Skeletal muscle satellite cell (primary cell): Measurements from ENCODE around the gene CASZ1.

Source experiments
- H3K27me3 ChIP-seq: 2 replicates; pipeline ENCODE4 v1.7.0; 2013; ENCODE audit warnings: low read length; ENCODE audit not compliant: control insufficient read depth, insufficient read depth
- H3K36me3 ChIP-seq: 2 replicates; pipeline ENCODE4 v1.7.0; 2013; ENCODE audit warnings: mild to moderate bottlenecking, control low read depth, low read length; ENCODE audit not compliant: insufficient read depth
- H3K4me1 ChIP-seq: 2 replicates; pipeline ENCODE4 v1.7.0; 2013; ENCODE audit warnings: low read length; ENCODE audit not compliant: control insufficient read depth, insufficient read depth
- H3K4me2 ChIP-seq: 2 replicates; pipeline ENCODE4 v1.7.0; 2013; ENCODE audit warnings: mild to moderate bottlenecking, low read length
- H3K4me3 ChIP-seq: 2 replicates; pipeline ENCODE4 v1.7.0; 2013; ENCODE audit warnings: low read length
- H3K9ac ChIP-seq: 2 replicates; pipeline ENCODE4 v1.7.0; 2013; ENCODE audit warnings: mild to moderate bottlenecking, low read depth, low read length, moderate library complexity
- H3K9me3 ChIP-seq: replicated peaks from 2 replicates; pipeline ENCODE4 v1.7.0; 2013; ENCODE audit warnings: mild to moderate bottlenecking, control low read depth, low read length

The CASZ1 gene

DNA sequence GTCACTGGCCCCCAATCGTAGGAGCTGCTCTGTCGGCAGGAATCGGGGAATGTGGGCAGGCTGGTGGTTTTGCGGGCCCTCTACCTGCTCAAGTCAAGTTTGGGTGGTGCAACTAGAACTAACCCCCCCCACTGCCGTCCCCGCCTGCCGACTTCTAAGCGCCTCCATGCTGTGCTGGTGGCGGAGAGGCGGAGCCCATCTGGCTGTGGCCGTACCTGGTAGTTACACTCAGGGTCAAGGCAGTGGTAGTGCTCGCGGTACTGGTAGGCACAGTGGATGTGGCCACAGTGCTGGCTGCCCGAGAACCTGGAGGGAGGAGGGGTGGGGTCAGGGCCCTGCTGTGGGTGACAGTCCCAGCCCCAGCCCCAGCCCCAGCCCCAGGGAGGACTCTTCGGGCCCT is 140.0 kb downstream of the CASZ1 start:
- no peaks in the 10 kb centered on the region for H3K36me3 ChIP-seq
- H3K4me2 ChIP-seq, result no peak overlapping the region
- no peak overlapping the region for H3K4me3 ChIP-seq
- H3K9me3 ChIP-seq, result no peaks in the 10 kb centered on the region
- no peaks in the 10 kb centered on the region for H3K27me3 ChIP-seq
- H3K9ac ChIP-seq, result no peak overlapping the region
- H3K4me1 ChIP-seq, result no peaks in the 10 kb centered on the region

DNA sequence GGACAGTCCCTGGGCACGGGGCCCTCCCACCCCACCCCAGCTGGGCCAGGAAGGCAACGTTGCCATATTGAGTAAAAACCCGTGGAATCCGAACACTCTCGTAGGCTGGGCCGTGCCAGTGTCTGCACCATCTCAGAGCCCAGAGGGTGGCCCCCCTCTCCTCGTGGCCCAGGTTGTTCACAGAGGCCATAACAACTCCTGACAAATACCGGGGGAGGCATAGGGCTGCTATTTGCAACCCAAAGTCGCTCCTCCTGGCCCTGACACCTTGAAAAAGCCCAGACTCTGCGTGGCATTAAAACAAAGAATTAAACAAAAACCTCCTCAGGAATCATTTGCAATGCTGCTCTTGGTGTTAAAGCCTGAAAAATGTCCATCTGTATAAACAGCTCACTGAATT is 141.4 kb downstream of the CASZ1 start:
- H3K4me3 ChIP-seq, result no peak overlapping the region

DNA sequence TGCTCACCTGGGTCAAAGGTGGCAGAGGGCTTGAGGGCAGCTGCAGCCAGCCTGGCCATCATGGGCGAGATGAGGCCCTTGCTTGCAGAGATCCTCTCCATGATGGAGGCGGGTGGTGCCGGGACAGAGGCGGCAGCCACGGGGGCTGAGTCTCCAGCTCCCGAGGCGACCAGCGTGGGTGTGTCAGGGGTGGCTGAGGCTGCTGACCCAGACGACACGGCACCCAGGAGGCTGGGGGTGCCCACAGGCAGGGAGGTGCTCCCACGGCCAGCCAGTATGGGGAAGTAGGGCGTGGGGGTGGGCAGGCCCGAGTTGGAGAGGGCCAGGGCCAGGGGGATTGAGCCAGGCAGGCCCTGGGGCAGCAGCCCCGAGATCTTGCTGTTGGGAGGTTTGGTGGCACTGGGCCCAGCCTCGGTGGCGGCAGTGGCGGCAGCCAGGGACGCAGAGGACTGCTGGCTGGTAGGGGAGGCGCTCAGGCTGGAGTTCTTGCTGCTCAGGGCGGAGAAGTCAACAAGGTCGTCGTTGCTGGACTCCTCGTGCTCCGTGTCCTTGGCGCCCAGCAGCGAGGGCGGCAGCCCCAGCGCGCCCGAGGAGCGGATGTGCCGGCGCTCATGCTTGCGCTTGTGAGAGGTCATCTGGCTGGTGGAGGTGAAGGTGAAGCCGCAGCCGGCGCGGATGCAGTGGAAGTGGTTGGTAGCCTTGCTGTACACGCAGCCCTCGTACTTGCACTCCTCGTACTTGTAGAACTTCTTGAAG is 142.9 kb downstream of the CASZ1 start:
- H3K36me3 ChIP-seq, result no peaks in the 10 kb centered on the region
- H3K9me3 ChIP-seq, result no peaks in the 10 kb centered on the region
- no peak overlapping the region for H3K4me2 ChIP-seq
- H3K4me1 ChIP-seq, result no peaks in the 10 kb centered on the region
- H3K4me3 ChIP-seq, result no peak overlapping the region
- H3K9ac ChIP-seq, result no peak overlapping the region
- H3K27me3 ChIP-seq, result no peaks in the 10 kb centered on the region

More for the DNA sequence above, 141.4 kb downstream of the CASZ1 start:
- Histone ChIP-seq H3K27me3 (no peaks in the 10 kb centered on the region), H3K4me2 (no peak overlapping the region), H3K36me3 (no peaks in the 10 kb centered on the region), H3K9me3 (no peaks in the 10 kb centered on the region), H3K4me1 (no peaks in the 10 kb centered on the region), H3K9ac (no peak overlapping the region)

DNA sequence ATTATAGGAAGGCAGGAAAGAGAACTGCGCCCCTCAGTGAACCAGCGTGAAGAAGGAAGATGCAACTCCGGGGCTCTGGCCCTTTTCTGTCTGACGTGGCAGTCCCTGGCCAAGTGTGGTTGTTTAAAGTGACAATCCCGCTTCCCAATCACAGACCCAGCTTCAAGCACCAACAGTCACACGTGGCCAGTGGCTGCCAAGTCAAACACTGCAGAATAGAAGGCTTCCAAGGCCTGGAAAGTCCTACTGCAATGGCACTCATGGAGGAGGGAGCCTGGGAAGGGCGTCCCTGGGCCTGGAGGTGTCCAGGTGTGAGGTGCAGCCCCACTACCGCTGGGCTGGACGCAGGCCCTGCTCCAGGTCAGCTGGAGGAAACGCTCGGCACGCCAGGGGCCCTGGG is 143.8 kb downstream of the CASZ1 start:
- H3K4me1 ChIP-seq, result no peaks in the 10 kb centered on the region
- no peaks in the 10 kb centered on the region for H3K36me3 ChIP-seq
- no peak overlapping the region for H3K9ac ChIP-seq
- no peak overlapping the region for H3K4me3 ChIP-seq
- H3K27me3 ChIP-seq, result no peaks in the 10 kb centered on the region
- no peaks in the 10 kb centered on the region for H3K9me3 ChIP-seq
- H3K4me2 ChIP-seq, result no peak overlapping the region

DNA sequence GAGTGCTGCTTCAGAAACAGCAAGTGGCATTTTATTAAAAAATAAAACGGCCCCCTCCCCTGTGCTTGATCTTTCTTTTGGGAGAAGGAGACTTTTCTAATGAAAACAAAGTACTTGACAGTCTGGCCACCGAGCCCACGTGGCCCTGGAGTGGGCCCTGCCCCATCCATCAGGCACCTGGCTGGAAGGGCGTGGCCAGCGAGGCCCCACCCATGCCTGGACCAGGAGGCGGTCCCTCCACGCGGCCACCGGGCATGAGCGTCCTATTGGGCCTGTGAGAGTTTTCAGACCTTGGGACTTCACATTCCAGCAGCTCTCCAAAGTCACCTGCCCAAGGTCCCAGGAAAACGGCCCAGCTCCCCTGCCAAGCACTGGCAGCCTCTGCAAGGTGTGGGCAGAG is 144.7 kb downstream of the CASZ1 start:
- Histone ChIP-seq H3K36me3 (no peaks in the 10 kb centered on the region), H3K4me3 (no peak overlapping the region), H3K4me1 (no peaks in the 10 kb centered on the region), H3K9me3 (no peaks in the 10 kb centered on the region), H3K9ac (no peak overlapping the region), H3K27me3 (no peaks in the 10 kb centered on the region), H3K4me2 (no peak overlapping the region)

DNA sequence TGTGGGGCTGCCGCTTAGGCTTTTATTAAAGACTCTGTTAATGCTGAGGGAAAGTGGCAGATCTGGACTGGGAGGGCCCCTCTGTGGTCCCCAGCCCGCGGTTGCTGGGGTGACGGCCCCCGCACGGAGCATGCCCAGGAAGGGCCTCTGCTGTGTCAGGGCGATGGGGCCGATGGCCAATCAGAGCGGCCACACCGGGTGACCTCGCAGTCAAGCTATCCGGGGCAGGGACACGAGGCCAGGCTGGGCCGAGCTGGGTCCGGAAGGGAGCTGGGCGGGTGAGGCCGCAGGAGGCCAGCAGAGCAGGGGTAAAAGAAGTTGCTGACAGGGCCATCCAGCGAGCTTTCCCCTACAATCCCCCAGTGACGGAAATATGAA is 145.1 kb downstream of the CASZ1 start:
- Histone ChIP-seq H3K4me2 (no peak overlapping the region), H3K9ac (no peak overlapping the region), H3K9me3 (no peaks in the 10 kb centered on the region), H3K36me3 (no peaks in the 10 kb centered on the region), H3K4me3 (no peak overlapping the region), H3K27me3 (no peaks in the 10 kb centered on the region), H3K4me1 (no peaks in the 10 kb centered on the region)

DNA sequence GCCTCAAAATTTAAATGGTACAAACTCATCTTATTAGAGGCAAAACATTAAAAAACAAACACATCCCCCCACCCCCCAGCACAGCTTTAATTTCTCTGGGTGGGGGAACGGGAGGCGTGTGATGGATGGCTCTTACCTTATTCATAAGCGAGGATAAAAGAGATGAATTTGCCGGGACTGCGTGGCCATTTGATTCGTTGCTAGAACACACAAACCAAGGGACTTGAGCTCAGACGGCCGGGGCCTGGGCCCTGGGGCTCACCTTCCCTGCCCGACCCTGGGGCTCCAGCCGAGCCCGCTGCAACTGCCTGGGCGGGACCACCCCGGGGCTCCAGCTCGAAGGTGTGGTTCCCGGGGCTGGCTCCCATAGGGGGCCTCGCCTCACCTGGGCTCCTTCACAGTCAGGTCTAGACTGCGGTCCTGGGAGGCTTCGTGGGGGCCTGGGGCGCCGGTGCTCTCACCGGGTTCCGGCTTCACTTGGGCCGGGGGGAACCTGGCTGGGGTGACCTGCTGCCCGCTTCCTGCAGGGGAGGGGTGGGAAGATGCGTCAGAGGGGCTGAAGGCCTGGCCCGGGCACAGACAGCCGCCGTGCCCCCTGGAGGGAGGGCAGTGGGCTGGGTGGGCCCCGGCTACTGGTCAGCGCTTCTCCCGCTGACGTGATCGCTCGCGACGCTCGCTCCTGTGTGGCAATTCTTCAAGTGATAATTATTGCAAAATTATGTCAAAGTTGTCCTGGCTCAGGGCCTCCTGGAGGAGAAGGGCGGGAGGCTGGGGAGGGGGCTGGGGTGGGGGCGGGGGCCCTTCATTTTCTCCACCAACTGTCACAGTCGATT is 145.7 kb downstream of the CASZ1 start:
- H3K4me1 ChIP-seq, result no peaks in the 10 kb centered on the region
- no peaks in the 10 kb centered on the region for H3K36me3 ChIP-seq
- no peak overlapping the region for H3K4me2 ChIP-seq
- no peaks in the 10 kb centered on the region for H3K27me3 ChIP-seq
- H3K9ac ChIP-seq, result no peak overlapping the region
- no peak overlapping the region for H3K4me3 ChIP-seq
- no peaks in the 10 kb centered on the region for H3K9me3 ChIP-seq

DNA sequence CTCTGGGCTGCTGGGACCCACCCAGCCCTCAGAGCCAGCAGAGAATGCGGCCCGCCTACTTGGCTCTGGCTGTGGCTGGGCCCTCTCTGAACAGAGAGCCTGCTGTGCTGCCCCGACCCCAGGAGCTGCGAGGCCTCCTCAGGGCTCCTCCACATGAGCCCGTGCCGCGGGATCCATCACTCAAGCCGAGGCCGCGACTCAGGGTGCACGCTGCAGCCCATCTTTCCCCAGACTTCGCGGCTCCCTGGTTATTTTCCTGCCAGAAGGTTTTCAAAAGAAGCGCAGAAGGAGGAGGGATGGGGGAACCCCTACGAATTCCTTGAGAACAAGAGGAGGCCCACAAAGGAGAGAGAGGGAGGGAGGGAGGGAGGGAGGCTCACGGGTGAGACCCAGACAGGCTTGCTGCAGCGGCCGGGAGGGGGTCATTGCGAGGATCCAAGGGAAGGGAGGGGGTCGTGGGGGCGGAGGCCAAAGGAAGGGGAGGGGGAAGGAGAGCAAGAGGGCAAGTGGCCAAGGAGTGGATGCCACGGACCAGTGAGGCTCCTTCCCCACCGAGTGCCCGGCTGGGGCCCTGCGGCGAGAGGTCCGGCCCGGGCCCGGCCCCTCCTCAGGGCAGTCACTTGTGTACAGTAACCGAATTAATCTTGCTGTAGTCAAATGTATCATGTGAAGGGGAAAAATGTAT is 146.8 kb downstream of the CASZ1 start:
- no peaks in the 10 kb centered on the region for H3K27me3 ChIP-seq
- H3K4me2 ChIP-seq, result no peak overlapping the region
- peaks cover 2% of the 10 kb centered on the region for H3K4me1 ChIP-seq
- H3K9ac ChIP-seq, result no peak overlapping the region
- no peaks in the 10 kb centered on the region for H3K9me3 ChIP-seq
- H3K36me3 ChIP-seq, result no peaks in the 10 kb centered on the region
- H3K4me3 ChIP-seq, result no peak overlapping the region

DNA sequence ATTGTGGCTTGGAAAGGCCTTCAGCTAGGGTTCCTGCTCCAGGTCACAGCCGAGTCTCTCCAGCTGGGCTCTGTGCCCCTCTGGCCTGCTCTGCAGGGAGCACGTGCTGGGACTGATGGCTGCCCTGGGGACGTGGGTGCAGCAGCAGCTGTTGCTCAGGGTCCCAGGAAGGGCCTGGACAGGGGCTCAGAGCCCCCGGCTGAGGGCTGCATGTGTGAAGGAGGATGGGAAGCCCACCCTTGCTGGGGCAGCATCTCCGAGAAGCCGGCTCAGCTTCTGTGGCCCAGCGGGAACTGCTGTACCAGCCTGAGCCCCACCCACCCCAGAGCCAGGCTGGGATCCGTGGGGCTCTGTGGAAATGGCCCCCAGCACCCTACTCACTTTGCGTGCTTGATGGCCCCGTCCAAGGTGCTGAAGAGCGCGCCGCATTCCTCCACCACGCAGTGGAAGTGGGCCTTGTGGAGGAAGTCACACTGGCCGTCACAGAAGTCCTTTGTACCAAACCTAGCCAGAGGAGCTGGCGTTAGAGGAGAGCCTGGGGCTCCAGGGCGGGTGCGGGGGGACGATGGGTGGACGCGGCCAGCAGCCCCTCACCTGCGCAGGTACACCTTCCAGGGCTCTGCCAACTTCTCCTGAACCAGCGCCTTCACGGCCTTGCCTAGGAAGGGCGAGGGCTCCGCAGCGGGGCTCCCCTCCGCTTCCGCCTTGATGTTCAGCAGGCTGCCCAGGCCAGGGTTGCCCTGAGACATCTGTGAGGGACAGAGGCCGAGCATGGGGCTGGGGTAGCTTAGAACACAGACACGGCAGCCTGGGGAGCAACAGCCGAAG is 147.5 kb downstream of the CASZ1 start:
- Histone ChIP-seq H3K36me3 (no peaks in the 10 kb centered on the region), H3K9ac (no peak overlapping the region), H3K4me2 (no peak overlapping the region), H3K4me1 (peaks cover 9% of the 10 kb centered on the region), H3K4me3 (no peak overlapping the region), H3K9me3 (no peaks in the 10 kb centered on the region), H3K27me3 (no peaks in the 10 kb centered on the region)

DNA sequence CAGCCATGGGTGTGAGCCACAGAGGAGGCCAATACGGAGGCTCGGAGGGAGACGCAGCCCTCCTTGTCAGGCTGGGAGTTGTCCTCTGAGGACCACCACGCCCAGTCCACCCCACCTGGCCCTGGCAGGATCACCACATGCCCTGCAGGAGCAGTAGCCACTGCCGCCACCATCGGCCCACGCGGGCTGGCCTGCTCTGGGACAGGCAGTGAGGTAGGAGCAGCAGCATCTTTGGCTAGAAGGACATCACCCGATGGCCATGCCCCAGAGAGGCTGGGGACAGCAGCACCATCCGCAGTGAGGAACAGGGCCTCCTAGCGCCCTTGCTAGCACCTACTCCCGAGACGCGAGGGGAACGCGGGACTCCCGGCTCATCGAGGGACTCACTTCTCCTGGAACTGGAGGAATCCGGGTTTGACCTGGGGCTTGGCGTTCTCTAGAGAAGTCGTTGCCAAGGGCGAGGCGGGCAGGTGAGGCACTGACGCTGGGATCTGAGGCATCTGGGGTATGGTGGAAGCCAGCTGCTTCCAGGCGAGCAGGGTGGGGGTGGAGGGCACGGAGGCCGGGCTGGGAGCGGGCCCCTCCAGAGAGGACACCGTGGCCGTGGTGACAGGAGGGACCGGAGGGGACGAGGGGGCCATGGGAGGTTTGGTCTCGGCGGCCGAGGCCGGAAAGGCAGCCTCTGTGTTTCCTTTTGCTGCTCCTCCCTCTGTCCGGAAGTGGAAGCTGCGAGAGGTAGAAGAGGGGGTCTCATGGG is 148.9 kb downstream of the CASZ1 start:
- H3K4me3 ChIP-seq, result no peak overlapping the region
- H3K4me1 ChIP-seq, result peaks cover 10% of the 10 kb centered on the region

More for the DNA sequence above, 148.9 kb downstream of the CASZ1 start:
- Histone ChIP-seq H3K9ac (no peak overlapping the region), H3K4me2 (no peak overlapping the region), H3K27me3 (no peaks in the 10 kb centered on the region), H3K9me3 (no peaks in the 10 kb centered on the region), H3K36me3 (no peaks in the 10 kb centered on the region)
